ENCODE measurements around the gene KCNE1.
A peak's percentile ranks its signal among the peaks of the same experiment; 100 is the strongest.
"Not testable (repeated sequence)": the region's sequence is repeated elsewhere in the genome, so short reads cannot be mapped to it uniquely, and the experiment has no call there.

Gene KCNE1

GRCh38 chr21:34459426-34459825 is 52.6 kb downstream of the KCNE1 start:
- not testable (repeated sequence) for H3K9me3 Mint-ChIP-seq; H3K4me3 Mint-ChIP-seq; ATAC-seq (replicated peaks); H3K36me3 Mint-ChIP-seq; DNase-seq; H3K27me3 Mint-ChIP-seq; H3K27ac Mint-ChIP-seq; H3K4me1 Mint-ChIP-seq

DNA sequence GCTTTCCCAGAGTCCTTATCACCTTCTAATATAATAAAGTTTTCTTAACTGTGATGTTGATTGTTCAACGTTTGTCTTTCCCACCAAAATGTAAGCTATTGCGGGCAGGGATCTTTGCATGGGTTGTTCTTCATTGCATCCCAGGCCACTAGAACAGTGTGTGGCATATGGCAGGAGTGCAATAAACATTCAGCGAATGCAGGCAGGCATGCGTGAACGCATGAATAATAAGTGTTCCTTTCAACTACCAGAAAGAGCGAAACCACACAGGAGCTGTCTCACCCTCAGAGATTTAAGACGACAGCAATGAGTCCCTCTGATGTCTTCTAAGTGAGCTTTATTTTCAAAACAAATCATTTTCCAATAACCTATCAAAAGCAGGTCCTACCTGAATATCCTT is 53.7 kb downstream of the KCNE1 start:
- not testable (repeated sequence) for H3K36me3 Mint-ChIP-seq; H3K27me3 Mint-ChIP-seq; H3K27ac Mint-ChIP-seq; H3K9me3 Mint-ChIP-seq; H3K4me1 Mint-ChIP-seq; H3K4me3 Mint-ChIP-seq; ATAC-seq (replicated peaks); DNase-seq

GRCh38 chr21:34456180-34456579 is 55.8 kb downstream of the KCNE1 start:
- H3K4me3 Mint-ChIP-seq; H3K27me3 Mint-ChIP-seq; H3K27ac Mint-ChIP-seq; H3K36me3 Mint-ChIP-seq; H3K9me3 Mint-ChIP-seq; ATAC-seq (replicated peaks); H3K4me1 Mint-ChIP-seq; DNase-seq: not testable (repeated sequence)

DNA sequence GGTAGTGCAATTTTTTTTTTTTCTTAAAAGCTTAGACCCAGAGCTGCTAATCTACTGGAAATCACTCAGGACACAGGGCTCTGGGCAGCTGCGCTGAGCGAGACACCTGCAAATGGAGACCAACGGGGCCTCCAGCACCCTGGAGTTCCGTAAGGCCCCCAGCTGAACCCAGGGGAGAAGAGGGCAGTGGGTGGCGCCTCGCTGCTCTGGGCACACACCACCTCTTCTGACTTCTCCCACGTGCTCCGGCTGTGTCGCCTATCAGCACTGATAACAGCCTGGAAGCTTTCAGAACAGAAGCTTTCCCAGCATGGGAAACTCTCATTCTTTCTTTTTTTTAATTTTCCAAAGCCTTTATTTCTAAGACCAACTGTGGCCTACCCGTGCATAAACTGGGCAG is 56.4 kb downstream of the KCNE1 start:
- H3K36me3 Mint-ChIP-seq; H3K9me3 Mint-ChIP-seq; H3K4me3 Mint-ChIP-seq; H3K27ac Mint-ChIP-seq; H3K27me3 Mint-ChIP-seq; DNase-seq; H3K4me1 Mint-ChIP-seq; ATAC-seq (replicated peaks): not testable (repeated sequence)

- not testable (repeated sequence) for H3K4me1 Mint-ChIP-seq; ATAC-seq (replicated peaks); H3K9me3 Mint-ChIP-seq; H3K27me3 Mint-ChIP-seq; H3K27ac Mint-ChIP-seq; H3K4me3 Mint-ChIP-seq; H3K36me3 Mint-ChIP-seq; DNase-seq
These were observed 65.0 kb downstream of the KCNE1 start for GRCh38 chr21:34447018-34447417.

- H3K9me3 Mint-ChIP-seq, DNase-seq, H3K27ac Mint-ChIP-seq, H3K4me3 Mint-ChIP-seq, H3K36me3 Mint-ChIP-seq, H3K27me3 Mint-ChIP-seq, H3K4me1 Mint-ChIP-seq: not testable (repeated sequence)
- ATAC-seq (replicated peaks): peak; percentile 65 to 77
These were observed 68.5 kb downstream of the KCNE1 start for GRCh38 chr21:34443486-34443885.

- not testable (repeated sequence) for H3K27ac Mint-ChIP-seq, H3K9me3 Mint-ChIP-seq, H3K4me3 Mint-ChIP-seq, H3K36me3 Mint-ChIP-seq, DNase-seq, H3K27me3 Mint-ChIP-seq, H3K4me1 Mint-ChIP-seq
- ATAC-seq (replicated peaks): peak; percentile 38 to 87
These were observed 82.3 kb downstream of the KCNE1 start for GRCh38 chr21:34429710-34430109.

GRCh38 chr21:34428441-34428840 is 83.6 kb downstream of the KCNE1 start:
- H3K27me3 Mint-ChIP-seq; H3K36me3 Mint-ChIP-seq; DNase-seq; H3K4me1 Mint-ChIP-seq; H3K27ac Mint-ChIP-seq; H3K9me3 Mint-ChIP-seq; ATAC-seq (replicated peaks); H3K4me3 Mint-ChIP-seq: not testable (repeated sequence)

- H3K4me1 Mint-ChIP-seq; H3K27me3 Mint-ChIP-seq; ATAC-seq (replicated peaks); H3K36me3 Mint-ChIP-seq; DNase-seq; H3K4me3 Mint-ChIP-seq; H3K9me3 Mint-ChIP-seq; H3K27ac Mint-ChIP-seq: not testable (repeated sequence)
These were observed 84.7 kb downstream of the KCNE1 start for GRCh38 chr21:34427339-34427738.

DNA sequence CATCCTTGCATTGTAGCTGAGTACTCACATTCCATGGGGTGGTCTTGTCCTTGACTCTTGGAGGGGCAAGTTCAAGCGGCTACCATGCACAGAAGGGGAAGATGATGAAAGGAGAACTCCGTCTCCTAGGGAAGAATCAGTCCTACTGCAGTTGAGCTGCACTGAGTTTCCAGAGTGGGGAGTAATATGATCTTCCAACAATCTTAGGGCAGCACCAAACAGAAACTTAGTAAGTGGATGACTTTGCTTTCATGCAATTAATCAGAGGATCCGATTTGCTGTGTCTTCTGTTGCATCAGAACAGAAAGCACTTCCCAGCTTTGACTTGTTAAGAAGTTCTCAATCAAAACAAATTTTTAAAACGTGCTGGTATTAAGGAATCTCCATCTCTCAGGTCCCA is 88.2 kb downstream of the KCNE1 start, which contains the start of gene SMIM34:
Gene SMIM34 (minus strand): TSS at position 147 of the 400 bp plus-strand sequence. CDS start 112 bp downstream, at position 35.
- not testable (repeated sequence) for ATAC-seq (replicated peaks); H3K27ac Mint-ChIP-seq; H3K9me3 Mint-ChIP-seq

GRCh38 chr21:34417448-34418077 is 94.4 kb downstream of the KCNE1 start:
- H3K4me1 Mint-ChIP-seq, H3K9me3 Mint-ChIP-seq, H3K27me3 Mint-ChIP-seq, H3K27ac Mint-ChIP-seq, DNase-seq, H3K4me3 Mint-ChIP-seq, H3K36me3 Mint-ChIP-seq: not testable (repeated sequence)
- ATAC-seq (replicated peaks): peak in 1 of 2 donors; percentile 61

More for the DNA sequence above, 88.2 kb downstream of the KCNE1 start, which contains the start of gene SMIM34:
- not testable (repeated sequence) for DNase-seq, H3K4me1 Mint-ChIP-seq, H3K36me3 Mint-ChIP-seq, H3K27me3 Mint-ChIP-seq, H3K4me3 Mint-ChIP-seq

GRCh38 chr21:34407294-34407693 is 104.7 kb downstream of the KCNE1 start:
- H3K27me3 Mint-ChIP-seq, H3K9me3 Mint-ChIP-seq, H3K27ac Mint-ChIP-seq, H3K4me1 Mint-ChIP-seq, DNase-seq, H3K36me3 Mint-ChIP-seq, H3K4me3 Mint-ChIP-seq: not testable (repeated sequence)
- peak; percentile 49 to 53 for ATAC-seq (replicated peaks)

DNA sequence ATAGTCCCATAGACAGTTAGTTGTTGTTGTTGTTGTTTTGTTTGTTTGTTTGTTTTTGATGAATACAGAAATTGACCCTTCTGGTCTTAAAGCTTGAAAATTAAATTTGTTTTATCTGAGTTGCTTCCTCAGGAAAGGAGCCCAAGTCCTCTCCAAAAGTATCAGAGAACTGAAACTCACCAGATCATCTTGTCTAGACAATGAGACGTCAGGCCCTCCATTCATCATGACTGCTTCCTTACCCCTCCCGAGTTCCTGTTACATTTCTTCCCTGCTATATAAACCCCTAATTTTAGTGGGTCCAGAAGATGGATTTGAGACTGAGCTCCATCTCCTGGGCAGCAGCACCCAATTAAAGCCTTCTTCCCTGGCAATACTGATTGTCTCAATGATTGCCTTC is 105.3 kb downstream of the KCNE1 start:
- DNase-seq, H3K27me3 Mint-ChIP-seq, H3K4me1 Mint-ChIP-seq, H3K36me3 Mint-ChIP-seq, H3K9me3 Mint-ChIP-seq, H3K27ac Mint-ChIP-seq, H3K4me3 Mint-ChIP-seq: not testable (repeated sequence)
- peak; percentile 41 to 54 for ATAC-seq (replicated peaks)

- H3K9me3 Mint-ChIP-seq, H3K27me3 Mint-ChIP-seq, H3K27ac Mint-ChIP-seq, H3K4me3 Mint-ChIP-seq, H3K4me1 Mint-ChIP-seq, H3K36me3 Mint-ChIP-seq, DNase-seq: not testable (repeated sequence)
- peak in 1 of 2 donors; percentile 36 for ATAC-seq (replicated peaks)
These were observed 105.9 kb downstream of the KCNE1 start for GRCh38 chr21:34406102-34406501.

- not testable (repeated sequence) for H3K27ac Mint-ChIP-seq; H3K4me1 Mint-ChIP-seq; ATAC-seq (replicated peaks)
These were observed 106.3 kb downstream of the KCNE1 start for GRCh38 chr21:34405686-34406085.

DNA sequence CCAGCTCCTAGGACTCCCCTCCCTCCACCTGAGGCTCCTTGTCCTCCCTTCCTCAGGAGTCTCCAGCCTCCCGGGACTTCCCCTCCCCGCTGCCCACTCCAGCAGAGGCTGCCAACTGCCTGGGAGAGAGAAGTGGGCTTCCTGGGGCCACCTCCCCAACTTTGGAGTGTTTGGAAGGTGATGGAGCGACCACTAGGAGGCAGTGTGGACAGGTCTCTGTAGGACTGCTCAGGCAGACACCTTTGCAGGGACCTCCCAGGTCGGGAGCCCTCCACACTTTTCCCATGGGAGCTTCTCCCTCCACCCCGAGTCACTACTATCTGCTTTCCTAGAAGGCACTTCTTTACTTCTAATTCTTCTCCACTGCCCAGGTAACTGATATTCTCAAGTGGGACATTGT is 107.3 kb downstream of the KCNE1 start:
- not testable (repeated sequence) for H3K4me1 Mint-ChIP-seq; H3K9me3 Mint-ChIP-seq; H3K36me3 Mint-ChIP-seq; ATAC-seq (replicated peaks); H3K27me3 Mint-ChIP-seq; H3K4me3 Mint-ChIP-seq; DNase-seq; H3K27ac Mint-ChIP-seq

More at GRCh38 chr21:34405686-34406085, 106.3 kb downstream of the KCNE1 start:
- DNase-seq, H3K9me3 Mint-ChIP-seq, H3K27me3 Mint-ChIP-seq, H3K4me3 Mint-ChIP-seq, H3K36me3 Mint-ChIP-seq: not testable (repeated sequence)

Data from stimulated activated naive B cell treated with anti-CD40 and anti-IgM and Interleukin-4, amounts not matched to agents 10 μg/mL and 1 μg/mL and 100 μg/mL, for 72 hours (primary cell).